Caco-2 (cell line): ENCODE data around the gene FAM135A. TPM values are rescaled to one million over a fixed set of nuclear protein-coding genes. Genes with fewer than 3 reads are reported as not detected.
"Not testable (repeated sequence)": the region's sequence is repeated elsewhere in the genome, so short reads cannot be mapped to it uniquely, and the experiment has no call there.

Source experiments
- BruUV-seq: library from RNA; stranded (reverse); fragments of 400-500 nt; replicated peaks from 2 replicates; lab custom pipeline; 2021; lab: Mats Ljungman, UMichigan
- CTCF ChIA-PET: fragments of 300-600 bp; sonication (Branson Sonifier 250); formaldehyde crosslinking; loops from one replicate; lab custom pipeline; 2022; ENCODE audit warnings: antibody characterized with exemption; lab: Charles Lee
- POLR2A ChIA-PET: fragments of 300-600 bp; sonication (Branson Sonifier 250); formaldehyde crosslinking; loops from one replicate; lab custom pipeline; 2022; ENCODE audit warnings: antibody characterized with exemption; lab: Charles Lee
- DNase-seq, 2 experiments: peaks; one replicate each; pipeline versions ENCODE4 v3.0.0 to v3.0.0-alpha.2; 2020 to 2022
- H3K27me3 ChIP-seq: replicated peaks from 2 replicates; pipeline ENCODE4 v1.6.0; 2011; ENCODE audit warnings: low read length; ENCODE audit not compliant: control insufficient read depth, insufficient read depth
- H3K36me3 ChIP-seq: 2 replicates; pipeline ENCODE4 v1.5.1; 2011; ENCODE audit warnings: low read length; ENCODE audit not compliant: control insufficient read depth, insufficient read depth
- H3K4me1 ChIP-seq: fragments of 250-450 bp; sonication (Bioruptor Pico); 2 replicates; pipeline ENCODE4 v1.5.1; 2020; ENCODE audit warnings: mild to moderate bottlenecking
- H3K4me3 ChIP-seq: 2 replicates; pipeline ENCODE4 v1.5.1; 2011; ENCODE audit warnings: low read depth, mild to moderate bottlenecking, control low read depth, low read length
- H3K9me3 ChIP-seq: fragments of 250-450 bp; sonication (Bioruptor Pico); 2 replicates; pipeline ENCODE4 v1.5.1; 2020; ENCODE audit warnings: mild to moderate bottlenecking, moderate library complexity
- H3K27ac Mint-ChIP-seq: one replicate; pipeline ENCODE4 v1.8.0; 2022; ENCODE audit warnings: mixed read lengths; ENCODE audit not compliant: unreplicated experiment
- H3K27me3 Mint-ChIP-seq: one replicate; pipeline ENCODE4 v1.8.0; 2022; ENCODE audit warnings: mixed read lengths; ENCODE audit not compliant: insufficient read depth, unreplicated experiment
- H3K36me3 Mint-ChIP-seq: one replicate; pipeline ENCODE4 v1.8.0; 2022; ENCODE audit warnings: mild to moderate bottlenecking, mixed read lengths; ENCODE audit not compliant: insufficient read depth, unreplicated experiment
- H3K4me1 Mint-ChIP-seq: one replicate; pipeline ENCODE4 v1.8.0; 2022; ENCODE audit warnings: low read depth, mixed read lengths; ENCODE audit not compliant: unreplicated experiment
- H3K4me3 Mint-ChIP-seq: one replicate; pipeline ENCODE4 v1.8.0; 2022; ENCODE audit warnings: mild to moderate bottlenecking, moderate library complexity, mixed read lengths; ENCODE audit not compliant: unreplicated experiment
- H3K9me3 Mint-ChIP-seq: one replicate; pipeline ENCODE4 v1.8.0; 2022; ENCODE audit warnings: mixed read lengths; ENCODE audit not compliant: unreplicated experiment
- CTCF ChIP-seq, 2 experiments: fragments of 200-600 bp in 1 of 2; IDR thresholded peaks; 1 replicate in 1 of 2; 2 replicates in 1 of 2; pipeline versions ENCODE4 v1.5.1 to v1.8.0; 2011 to 2022; ENCODE audit warnings: antibody characterized with exemption in 1 of 2, control low read depth in 1 of 2, inconsistent platforms in 1 of 2, low read depth in 1 of 2, low read length in 1 of 2, mild to moderate bottlenecking in 1 of 2, moderate library complexity in 1 of 2; ENCODE audit not compliant: insufficient read depth in 1 of 2, severe bottlenecking in 1 of 2, unreplicated experiment in 1 of 2
- intact Hi-C: fragments of 100-400 bp; cut with micrococcal nuclease; formaldehyde crosslinking; loops from one replicate; pipeline ENCODE4 v1.10.0; 2022; ENCODE audit not compliant: unreplicated experiment
- total RNA-seq: library from RNA; stranded (reverse); gene quantifications from 2 replicates; pipeline ENCODE4 v1.2.3, GENCODE V29; 2022

Gene FAM135A
- total RNA-seq, 1 experiment from 2014 or later: 18.7 TPM

DNA sequence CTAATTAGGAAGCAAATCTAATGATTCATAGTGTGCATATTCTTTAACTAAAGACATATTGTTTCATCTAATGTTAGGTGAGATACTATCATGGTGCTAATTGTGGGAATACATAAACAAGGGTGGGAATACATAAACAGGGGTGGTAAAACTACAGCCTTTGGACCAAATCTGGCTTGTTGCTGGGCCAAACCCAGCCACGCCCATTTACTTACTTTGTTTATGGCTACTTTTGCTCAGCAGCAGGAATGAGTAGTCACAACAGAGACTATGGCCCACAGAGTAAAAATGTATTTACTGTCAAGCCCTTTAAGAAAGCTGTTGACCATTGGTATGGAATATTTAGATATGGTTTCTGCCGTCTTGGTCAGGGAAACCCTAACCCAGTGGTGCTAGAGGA lies 31.7 kb downstream of the FAM135A start:
- no peak overlapping the region for H3K4me3 Mint-ChIP-seq
- Histone ChIP-seq H3K4me3 (no peak overlapping the region), H3K9me3 (no peaks in the 10 kb centered on the region; the same call in 1 of the 2 replicates), H3K36me3 (no peaks in the 10 kb centered on the region), H3K27me3 (no peaks in the 10 kb centered on the region), H3K4me1 (no peaks in the 10 kb centered on the region)
- no peak for TF ChIP-seq CTCF (IDR thresholded peaks at IDR 0.05; ENCODE audit: insufficient read depth in 1 of 2, low read depth in 1 of 2, low read length in 1 of 2, severe bottlenecking in 1 of 2, unreplicated experiment in 1 of 2)
- H3K27me3 Mint-ChIP-seq: no peaks in the 10 kb centered on the region
- peaks cover 17% of the 10 kb centered on the region for H3K36me3 Mint-ChIP-seq
- H3K4me1 Mint-ChIP-seq: no peaks in the 10 kb centered on the region
- intact Hi-C loops: no loop called here
- no peak overlapping the region for H3K27ac Mint-ChIP-seq
- no TSS peak for BruUV-seq
- DNase-seq: no peak
- H3K9me3 Mint-ChIP-seq: peaks cover 7% of the 10 kb centered on the region
- CTCF ChIA-PET: no interaction called here
- POLR2A ChIA-PET: no interaction called here

- H3K4me3 Mint-ChIP-seq, H3K27ac Mint-ChIP-seq, BruUV-seq, H3K9me3 Mint-ChIP-seq, POLR2A ChIA-PET, H3K36me3 ChIP-seq, H3K27me3 ChIP-seq, intact Hi-C loops, CTCF ChIA-PET, H3K4me3 ChIP-seq, DNase-seq, H3K4me1 Mint-ChIP-seq, H3K27me3 Mint-ChIP-seq, H3K9me3 ChIP-seq, H3K4me1 ChIP-seq: not testable (repeated sequence)
- H3K36me3 Mint-ChIP-seq: peaks cover 17% of the 10 kb centered on the region
Measured at GRCh38 chr6:70447343-70448070, 34.2 kb downstream of the FAM135A start.

- H3K27ac Mint-ChIP-seq: not testable (repeated sequence)
Measured at GRCh38 chr6:70453899-70454298, 40.6 kb downstream of the FAM135A start.

DNA sequence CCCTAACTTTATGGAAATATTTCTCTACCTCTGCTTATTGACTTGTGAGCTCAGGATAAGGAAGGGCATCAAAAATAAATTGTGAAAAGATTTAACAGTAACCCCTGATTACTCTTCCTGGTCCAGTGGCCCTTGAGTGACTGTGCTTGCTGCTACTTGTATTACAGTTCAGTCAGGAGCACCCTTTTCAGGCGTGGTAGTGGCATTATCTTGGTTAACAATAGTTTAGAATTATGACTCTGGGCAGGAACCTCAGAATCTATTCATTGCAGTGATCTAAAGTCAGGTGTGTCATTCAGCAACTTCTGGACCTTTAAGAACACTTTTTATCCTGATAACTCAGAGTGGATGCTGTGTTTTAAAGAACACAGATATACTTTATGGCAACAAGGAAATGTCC lies 43.4 kb downstream of the FAM135A start:
- Mint-ChIP-seq H3K27me3 (no peaks in the 10 kb centered on the region), H3K4me3 (no peak overlapping the region), H3K27ac (no peak overlapping the region), H3K36me3 (peaks cover 14% of the 10 kb centered on the region), H3K4me1 (no peaks in the 10 kb centered on the region), H3K9me3 (no peaks in the 10 kb centered on the region)
- DNase-seq: no peak
- intact Hi-C loops: no loop called here
- Histone ChIP-seq H3K36me3 (no peaks in the 10 kb centered on the region), H3K9me3 (no peaks in the 10 kb centered on the region), H3K4me3 (no peak overlapping the region), H3K27me3 (no peaks in the 10 kb centered on the region), H3K4me1 (no peaks in the 10 kb centered on the region)
- ChIA-PET POLR2A (no interaction called here), CTCF (no interaction called here)
- no peak for TF ChIP-seq CTCF (IDR thresholded peaks at IDR 0.05; ENCODE audit: insufficient read depth in 1 of 2, low read depth in 1 of 2, low read length in 1 of 2, severe bottlenecking in 1 of 2, unreplicated experiment in 1 of 2)
- BruUV-seq: no TSS peak

More at GRCh38 chr6:70453899-70454298, 40.6 kb downstream of the FAM135A start:
- DNase-seq, H3K9me3 ChIP-seq, H3K27me3 Mint-ChIP-seq, H3K4me3 Mint-ChIP-seq, H3K4me1 ChIP-seq, BruUV-seq, H3K4me1 Mint-ChIP-seq, H3K27me3 ChIP-seq, intact Hi-C loops, POLR2A ChIA-PET, H3K36me3 ChIP-seq, H3K4me3 ChIP-seq, H3K9me3 Mint-ChIP-seq, CTCF ChIA-PET: not testable (repeated sequence)
- peaks cover 20% of the 10 kb centered on the region for H3K36me3 Mint-ChIP-seq
